HepG2 (cell line): ENCODE results near the gene ZBTB46. TPM values are rescaled to one million over a fixed set of nuclear protein-coding genes. Genes with fewer than 3 reads are reported as not detected.

Source experiments
- ATF7 ChIP-seq, 2 experiments: fragments of 450-650 bp in 1 of 2; sonication (generic) in 1 of 2; formaldehyde crosslinking in 1 of 2; IDR thresholded peaks; 2 replicates each; pipeline versions ENCODE4 v1.4.0 to v1.6.1; 2016 to 2020; ENCODE audit warnings: antibody characterized with exemption in 1 of 2, mild to moderate bottlenecking in 1 of 2, missing genetic modification reagents in 1 of 2
- DMAP1 ChIP-seq: IDR thresholded peaks from 2 replicates; pipeline ENCODE4 v1.6.1; 2016
- E2F5 ChIP-seq: sonication (generic); formaldehyde crosslinking; conservative IDR thresholded peaks from 2 replicates; pipeline ENCODE4 v1.4.0; 2020; ENCODE audit warnings: missing genetic modification reagents
- HES4 ChIP-seq: sonication (generic); formaldehyde crosslinking; IDR thresholded peaks from 2 replicates; pipeline ENCODE4 v1.9.0; 2021; ENCODE audit warnings: mild to moderate bottlenecking, missing genetic modification reagents, borderline replicate concordance
- MBD4 ChIP-seq: IDR thresholded peaks from 2 replicates; pipeline ENCODE4 v1.6.1; 2012; ENCODE audit warnings: low read length, inconsistent platforms, borderline replicate concordance
- MED8 ChIP-seq: sonication (generic); formaldehyde crosslinking; IDR thresholded peaks from 2 replicates; pipeline ENCODE4 v1.8.1; 2023; ENCODE audit warnings: mild to moderate bottlenecking, missing genetic modification reagents; ENCODE audit not compliant: insufficient replicate concordance
- NCOA1 ChIP-seq: sonication (generic); formaldehyde crosslinking; IDR thresholded peaks from 2 replicates; pipeline ENCODE4 v1.9.0; 2021; ENCODE audit warnings: missing genetic modification reagents
- PBX3 ChIP-seq: sonication (generic); formaldehyde crosslinking; IDR thresholded peaks from 2 replicates; pipeline ENCODE4 v1.8.1; 2023; ENCODE audit warnings: missing genetic modification reagents, inconsistent platforms, borderline replicate concordance
- RORA ChIP-seq: sonication (generic); formaldehyde crosslinking; IDR thresholded peaks from 2 replicates; pipeline ENCODE4 v1.5.0; 2020; ENCODE audit warnings: mild to moderate bottlenecking, missing genetic modification reagents, moderate library complexity
- STAT5B ChIP-seq: sonication (generic); formaldehyde crosslinking; IDR thresholded peaks from 2 replicates; pipeline ENCODE4 v1.4.0; 2020; ENCODE audit warnings: missing genetic modification reagents
- TBP ChIP-seq: sonication (generic); formaldehyde crosslinking; IDR thresholded peaks from 2 replicates; pipeline ENCODE4 v1.5.0; 2020; ENCODE audit warnings: missing genetic modification reagents
- TRAFD1 ChIP-seq: sonication (generic); formaldehyde crosslinking; IDR thresholded peaks from 2 replicates; pipeline ENCODE4 v1.5.1; 2020; ENCODE audit warnings: missing genetic modification reagents, mild to moderate bottlenecking, borderline replicate concordance
- ZBTB49 ChIP-seq: sonication (generic); formaldehyde crosslinking; IDR thresholded peaks from 2 replicates; pipeline ENCODE4 v1.4.0; 2020; ENCODE audit warnings: missing genetic modification reagents, borderline replicate concordance
- ZNF225 ChIP-seq: sonication (generic); formaldehyde crosslinking; IDR thresholded peaks from 2 replicates; pipeline ENCODE4 v1.4.0; 2020; ENCODE audit warnings: mild to moderate bottlenecking, missing genetic modification reagents
- ZNF232 ChIP-seq: sonication (generic); formaldehyde crosslinking; IDR thresholded peaks from 2 replicates; pipeline ENCODE4 v1.4.0; 2020; ENCODE audit warnings: missing genetic modification reagents, borderline replicate concordance
- ZNF251 ChIP-seq: sonication (generic); formaldehyde crosslinking; IDR thresholded peaks from 2 replicates; pipeline ENCODE4 v1.9.0; 2021; ENCODE audit warnings: mild to moderate bottlenecking, missing genetic modification reagents
- ZNF280B ChIP-seq: sonication (generic); formaldehyde crosslinking; IDR thresholded peaks from 2 replicates; pipeline ENCODE4 v1.5.0; 2020; ENCODE audit warnings: missing genetic modification reagents, mild to moderate bottlenecking, borderline replicate concordance
- ZNF3 ChIP-seq: IDR thresholded peaks from 2 replicates; pipeline ENCODE4 v1.7.0; 2017; ENCODE audit warnings: inconsistent platforms
- ZNF549 ChIP-seq: sonication (generic); formaldehyde crosslinking; IDR thresholded peaks from 2 replicates; pipeline ENCODE4 v1.5.0; 2020; ENCODE audit warnings: missing genetic modification reagents
- ZNF614 ChIP-seq: IDR thresholded peaks from 2 replicates; pipeline ENCODE4 v1.6.1; 2018; ENCODE audit warnings: missing biosample characterization, missing genetic modification reagents, inconsistent platforms, borderline replicate concordance
- ZNF740 ChIP-seq: sonication (generic); formaldehyde crosslinking; IDR thresholded peaks from 2 replicates; pipeline ENCODE4 v1.4.0; 2020; ENCODE audit warnings: missing genetic modification reagents
- polyA plus RNA-seq, 8 experiments: library from polyadenylated mRNA; depleted of rRNA in 3 of 8; stranded (reverse) in 7 of 8; unstranded in 1 of 8; fragments of >200 nt; fragmentation: Illumina TruSeq in 4 of 8; extraction: Trizol in 4 of 8; gene quantifications; 2 replicates each; pipeline versions ENCODE4 v1.2.1 to v1.2.3, GENCODE V29; 2011 to 2016; ENCODE audit warnings: low read depth in 4 of 8, missing spikeins in 1 of 8, mixed read lengths in 1 of 8; ENCODE audit not compliant: insufficient read depth in 1 of 8
- total RNA-seq, 5 experiments: library from RNA; depleted of rRNA; stranded (reverse); fragments of >200 nt; fragmentation: Illumina TruSeq; extraction: Trizol; gene quantifications; 2 replicates each; pipeline ENCODE4 v1.2.3, GENCODE V29; 2016; ENCODE audit warnings: low read depth in 1 of 5

ZBTB46 gene
- total and polyA plus RNA-seq, 2 of the 13 experiments (the other 11 are each of a cell fraction or from before 2014, with no cell fraction given): 1.6 to 13.5 TPM

GRCh38 chr20:63708301-63709148, 122.5 kb downstream of the ZBTB46 start (continued):
- TF ChIP-seq TRAFD1: peak; percentile 92; the same call in 1 of the 2 replicates
- no peak for TF ChIP-seq RORA
- TF ChIP-seq ZNF251 (CRISPR knock-in tag): 0 out of 2 replicates have a peak, but pooled peaks have one; percentile 15
- peak; percentile 58; the same call in 1 of the 2 replicates for TF ChIP-seq HES4
- no peak for TF ChIP-seq ZNF232 (CRISPR knock-in tag)
- TF ChIP-seq ZNF740 (CRISPR knock-in tag): no peak
- TF ChIP-seq ZNF3 (CRISPR knock-in tag): no peak
- no peak for TF ChIP-seq PBX3 (CRISPR knock-in tag)
- TF ChIP-seq MBD4: no peak
- no peak for TF ChIP-seq NCOA1 (CRISPR knock-in tag)
- no peak; the same call in none of the 2 replicates for TF ChIP-seq ZNF225 (CRISPR knock-in tag)
- no peak for TF ChIP-seq ATF7 (IDR thresholded peaks at IDR 0.05)
- no peak; the same call in 1 of the 2 replicates for TF ChIP-seq ATF7 (CRISPR knock-in tag; IDR thresholded peaks at IDR 0.05)
- TF ChIP-seq ZNF280B (CRISPR knock-in tag): peak; percentile 88
- TF ChIP-seq ZNF549 (CRISPR knock-in tag): no peak
- TF ChIP-seq E2F5 (CRISPR knock-in tag): 0 out of 2 replicates have a peak, but pooled peaks have one; percentile 33
- TF ChIP-seq DMAP1 (CRISPR knock-in tag): no peak
- TF ChIP-seq ZNF614 (CRISPR knock-in tag): no peak
- no peak for TF ChIP-seq STAT5B (CRISPR knock-in tag)
- no peak for TF ChIP-seq MED8 (CRISPR knock-in tag)
- no peak for TF ChIP-seq ZBTB49
- TF ChIP-seq TBP (CRISPR knock-in tag): no peak
